ENCODE data around the gene PCDH9.

DNA sequence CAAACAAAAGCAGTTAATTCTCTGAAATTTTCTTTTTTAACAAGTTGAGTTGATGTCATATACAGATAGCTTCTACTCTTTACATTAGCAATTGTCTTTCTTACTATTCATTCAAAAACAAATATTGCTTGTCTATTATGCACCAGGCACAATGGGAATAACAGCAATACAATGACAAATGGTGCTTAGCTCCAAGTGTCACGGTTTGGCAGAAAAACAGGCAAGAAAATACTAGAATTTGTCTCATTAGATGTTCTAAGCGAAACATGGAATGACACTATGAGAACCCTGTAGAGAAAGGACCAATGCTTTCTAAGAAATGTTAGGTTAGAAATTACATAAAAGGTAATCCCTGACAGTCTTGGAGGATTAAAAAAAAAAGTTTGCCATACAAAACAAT is 187.6 kb downstream of the PCDH9 start:
- TF ChIP-seq CTCF (IDR thresholded peaks at IDR 0.05) (no peak), POLR2A (IDR thresholded peaks at IDR 0.05) (no peak)
